Myocyte (in vitro differentiated cells): ENCODE data around the gene MUTYH. TPM values are rescaled to one million over a fixed set of nuclear protein-coding genes. Genes with fewer than 3 reads are reported as not detected.
"Not testable (repeated sequence)": the region's sequence is repeated elsewhere in the genome, so short reads cannot be mapped to it uniquely, and the experiment has no call there.

Experiments used
- DNase-seq: peaks from one replicate; pipeline ENCODE4 v3.0.0-alpha.2; 2012; ENCODE audit warnings: low read depth
- total RNA-seq: library from RNA; depleted of rRNA; stranded (reverse); fragments of >200 nt; gene quantifications from 2 replicates; pipeline ENCODE4 v1.2.3, GENCODE V29; 2014

The MUTYH gene
- total RNA-seq, 1 donor from 2014 or later, result 12.9 TPM

GRCh38 chr1:45325851-45326506 lies 14.3 kb downstream of the MUTYH start:
- peak; percentile 11 for DNase-seq

GRCh38 chr1:45322486-45323040 lies 17.7 kb downstream of the MUTYH start:
- DNase-seq, result no peak

GRCh38 chr1:45321444-45321843 lies 18.8 kb downstream of the MUTYH start:
- DNase-seq, result no peak

GRCh38 chr1:45319761-45320160 lies 20.5 kb downstream of the MUTYH start:
- no peak for DNase-seq

- no peak for DNase-seq
Observed at GRCh38 chr1:45317166-45317565, 23.1 kb downstream of the MUTYH start.

GRCh38 chr1:45314266-45314665 lies 26.0 kb downstream of the MUTYH start:
- no peak for DNase-seq

GRCh38 chr1:45306905-45307304 lies 33.3 kb downstream of the MUTYH start:
- no peak for DNase-seq

- DNase-seq, result no peak
Observed at GRCh38 chr1:45306319-45306718, 33.9 kb downstream of the MUTYH start.

- DNase-seq, result no peak
Observed at GRCh38 chr1:45305231-45305630, 35.0 kb downstream of the MUTYH start.

GRCh38 chr1:45304311-45305081 lies 35.7 kb downstream of the MUTYH start:
- peak; percentile 60 for DNase-seq

GRCh38 chr1:45303520-45304310 lies 36.5 kb downstream of the MUTYH start:
- DNase-seq, result peak; percentile 98

GRCh38 chr1:45302505-45303150 lies 37.6 kb downstream of the MUTYH start:
- DNase-seq, result no peak

- no peak for DNase-seq
Observed at GRCh38 chr1:45300669-45300997, 39.6 kb downstream of the MUTYH start.

- DNase-seq, result peak; percentile 77
Observed at GRCh38 chr1:45299981-45300668, 40.1 kb downstream of the MUTYH start.

- DNase-seq, result no peak
Observed at GRCh38 chr1:45299296-45299695, 40.9 kb downstream of the MUTYH start.

- DNase-seq, result no peak
Observed at GRCh38 chr1:45297666-45298356, 42.4 kb downstream of the MUTYH start.

- DNase-seq, result no peak
Observed at GRCh38 chr1:45291716-45292115, 48.5 kb downstream of the MUTYH start.

GRCh38 chr1:45291002-45291401 lies 49.2 kb downstream of the MUTYH start:
- DNase-seq, result not testable (repeated sequence)

GRCh38 chr1:45286521-45286920 lies 53.7 kb downstream of the MUTYH start:
- not testable (repeated sequence) for DNase-seq

GRCh38 chr1:45284858-45285257 lies 55.4 kb downstream of the MUTYH start:
- DNase-seq, result not testable (repeated sequence)
